ENCODE results near the gene A3GALT2. TPM values are rescaled to one million over a fixed set of nuclear protein-coding genes. Genes with fewer than 3 reads are reported as not detected.

Gene A3GALT2
- total RNA-seq, 4 donors from 2014 or later: 0.58 TPM; not detected in 3

DNA sequence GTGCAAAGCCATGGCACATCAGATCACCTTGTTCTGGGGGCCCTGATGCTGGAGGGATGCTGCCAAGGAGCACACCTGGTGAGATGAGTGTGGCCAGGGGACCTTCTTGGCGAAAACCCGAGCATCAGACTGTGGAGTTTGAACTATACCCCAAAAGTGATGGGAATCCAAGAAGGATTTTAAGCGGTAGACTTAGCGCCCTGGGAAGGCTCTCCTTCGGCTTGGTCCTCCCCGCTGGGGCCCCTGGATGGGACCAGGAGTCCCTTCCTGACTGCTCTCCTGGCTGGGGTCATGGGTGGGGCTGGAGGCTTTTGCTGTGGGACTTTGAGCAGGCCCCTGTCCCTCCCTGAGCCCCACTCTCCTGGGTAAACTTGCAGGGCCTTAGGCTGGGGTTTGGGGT, 54.1 kb downstream of the A3GALT2 start:
- no peak for DNase-seq
- H3K4me3 ChIP-seq: no peak overlapping the region
- H3K9me3 ChIP-seq: no peaks in the 10 kb centered on the region
- no peaks in the 10 kb centered on the region for H3K27me3 ChIP-seq
- no peak overlapping the region for H3K27ac ChIP-seq
- no peaks in the 10 kb centered on the region for H3K36me3 ChIP-seq
- no peaks in the 10 kb centered on the region for H3K4me1 ChIP-seq
- intact Hi-C loops (cut with DNase I; ENCODE audit: low total_unique reads): no loop called here
- TF ChIP-seq, protein P1, sequence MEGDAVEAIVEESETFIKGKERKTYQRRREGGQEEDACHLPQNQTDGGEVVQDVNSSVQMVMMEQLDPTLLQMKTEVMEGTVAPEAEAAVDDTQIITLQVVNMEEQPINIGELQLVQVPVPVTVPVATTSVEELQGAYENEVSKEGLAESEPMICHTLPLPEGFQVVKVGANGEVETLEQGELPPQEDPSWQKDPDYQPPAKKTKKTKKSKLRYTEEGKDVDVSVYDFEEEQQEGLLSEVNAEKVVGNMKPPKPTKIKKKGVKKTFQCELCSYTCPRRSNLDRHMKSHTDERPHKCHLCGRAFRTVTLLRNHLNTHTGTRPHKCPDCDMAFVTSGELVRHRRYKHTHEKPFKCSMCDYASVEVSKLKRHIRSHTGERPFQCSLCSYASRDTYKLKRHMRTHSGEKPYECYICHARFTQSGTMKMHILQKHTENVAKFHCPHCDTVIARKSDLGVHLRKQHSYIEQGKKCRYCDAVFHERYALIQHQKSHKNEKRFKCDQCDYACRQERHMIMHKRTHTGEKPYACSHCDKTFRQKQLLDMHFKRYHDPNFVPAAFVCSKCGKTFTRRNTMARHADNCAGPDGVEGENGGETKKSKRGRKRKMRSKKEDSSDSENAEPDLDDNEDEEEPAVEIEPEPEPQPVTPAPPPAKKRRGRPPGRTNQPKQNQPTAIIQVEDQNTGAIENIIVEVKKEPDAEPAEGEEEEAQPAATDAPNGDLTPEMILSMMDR (IDR thresholded peaks at IDR 0.05): no peak
- TF ChIP-seq POLR2A (IDR thresholded peaks at IDR 0.05): no peak

DNA sequence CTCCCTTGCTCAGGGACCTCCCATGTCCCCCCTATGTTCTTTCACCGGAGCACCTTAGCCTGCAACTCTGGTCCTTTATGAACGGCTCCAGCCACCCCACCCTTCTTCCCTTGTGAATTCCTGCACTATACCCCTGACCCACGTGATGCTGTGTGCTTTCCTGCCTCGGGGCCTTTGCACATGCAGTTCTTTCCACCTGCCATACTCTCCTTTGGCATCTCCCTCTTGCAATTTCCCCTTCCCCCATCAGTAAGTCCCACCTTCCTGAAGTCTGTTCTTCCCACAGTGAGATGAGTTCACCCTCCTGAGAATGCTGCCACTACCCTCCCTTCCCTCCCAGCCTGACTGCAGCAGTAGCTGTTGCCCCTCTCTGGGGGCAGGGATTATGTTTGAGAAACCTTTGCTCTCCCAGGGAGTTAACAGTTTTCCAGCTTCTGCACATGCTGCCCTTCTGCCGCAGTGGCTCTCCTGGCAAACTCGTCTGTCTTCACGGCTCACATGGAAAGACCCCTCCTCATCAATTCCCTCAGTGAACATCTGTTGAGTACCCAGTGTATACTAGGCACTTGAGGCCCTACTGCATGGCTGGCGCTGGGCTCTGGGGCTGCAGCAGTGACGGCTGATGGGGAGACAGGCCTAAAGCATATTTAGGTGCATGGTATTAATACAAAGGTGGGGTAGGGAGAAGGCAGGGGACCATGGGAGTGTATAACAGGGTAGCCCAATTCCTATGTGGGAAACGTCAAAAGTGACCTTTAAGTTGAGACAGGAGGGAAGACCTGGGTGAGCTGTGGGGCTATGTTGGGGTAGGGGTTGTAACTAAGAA, 54.9 kb downstream of the A3GALT2 start:
- intact Hi-C loops (cut with DNase I; ENCODE audit: low total_unique reads): no loop called here
- Histone ChIP-seq H3K27ac (no peak overlapping the region), H3K36me3 (no peaks in the 10 kb centered on the region), H3K4me1 (no peaks in the 10 kb centered on the region), H3K4me3 (no peak overlapping the region), H3K27me3 (no peaks in the 10 kb centered on the region), H3K9me3 (no peaks in the 10 kb centered on the region)
- TF ChIP-seq POLR2A (IDR thresholded peaks at IDR 0.05): no peak
- TF ChIP-seq, protein P1 (IDR thresholded peaks at IDR 0.05): no peak
- no peak for DNase-seq

DNA sequence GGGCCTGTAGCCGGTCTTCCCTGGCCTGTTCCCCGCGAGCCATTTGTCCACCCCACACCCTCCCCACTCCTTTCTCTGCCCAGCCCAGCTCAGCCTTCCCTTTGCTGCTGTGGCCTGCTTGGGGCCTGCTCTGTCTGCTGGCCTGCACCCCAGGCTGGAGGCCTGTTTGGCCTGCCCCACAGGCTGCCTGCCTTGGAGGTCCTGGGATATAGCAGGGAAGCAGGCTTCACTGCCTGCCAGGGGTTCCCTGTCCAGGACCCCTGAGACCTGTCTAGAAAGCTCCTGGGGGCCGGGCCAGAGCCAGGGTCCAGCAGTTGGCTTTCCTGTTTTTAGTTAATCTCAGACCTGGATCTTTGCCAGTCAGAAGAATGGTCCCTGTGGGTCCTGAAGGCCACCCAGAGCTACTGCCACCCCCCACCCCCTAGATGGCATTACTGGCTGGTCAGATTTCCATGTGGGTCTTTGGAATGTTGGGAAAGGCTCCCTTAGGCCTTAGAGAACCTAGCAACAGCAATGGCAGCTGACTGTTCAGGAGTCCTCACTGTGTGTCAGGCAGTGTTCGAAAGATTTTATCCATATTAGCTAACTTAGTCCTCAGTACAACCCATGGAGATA, 56.9 kb downstream of the A3GALT2 start:
- H3K4me1 ChIP-seq: peaks cover 0 to 3% of the 10 kb centered on the region in 2 donors
- intact Hi-C loops (cut with DNase I; ENCODE audit: low total_unique reads): no loop called here
- TF ChIP-seq POLR2A (IDR thresholded peaks at IDR 0.05): no peak
- TF ChIP-seq, protein P1 (IDR thresholded peaks at IDR 0.05): no peak
- H3K27ac ChIP-seq: no peak overlapping the region
- no peaks in the 10 kb centered on the region for H3K27me3 ChIP-seq
- no peaks in the 10 kb centered on the region for H3K9me3 ChIP-seq
- H3K4me3 ChIP-seq: no peak overlapping the region
- H3K36me3 ChIP-seq: no peaks in the 10 kb centered on the region
- DNase-seq: no peak

DNA sequence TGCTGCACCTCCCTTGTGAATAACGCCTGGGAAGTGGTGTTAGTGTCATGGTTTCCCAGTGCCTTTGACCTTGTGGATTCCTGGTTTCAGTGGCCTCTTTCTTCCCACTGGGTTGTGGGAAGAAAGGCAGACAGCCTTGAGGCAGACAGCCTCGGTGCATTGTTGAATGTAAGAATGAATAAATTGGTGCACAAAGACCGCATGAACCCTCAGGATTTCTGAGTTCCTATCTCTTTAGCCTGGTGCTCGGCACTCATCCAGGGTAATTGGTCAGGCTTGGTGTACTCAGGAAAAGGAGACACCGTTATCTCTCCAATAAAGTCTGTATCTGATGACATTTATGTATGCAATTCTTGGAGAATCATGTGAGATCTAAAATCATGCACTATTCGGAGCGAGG, 59.6 kb downstream of the A3GALT2 start:
- peaks cover 0 to 13% of the 10 kb centered on the region in 2 donors for H3K4me1 ChIP-seq
- intact Hi-C loops (cut with DNase I; ENCODE audit: low total_unique reads): no loop called here
- no peak overlapping the region for H3K27ac ChIP-seq

More for the DNA sequence above, 59.6 kb downstream of the A3GALT2 start:
- no peaks in the 10 kb centered on the region for H3K36me3 ChIP-seq
- no peak overlapping the region for H3K4me3 ChIP-seq
- TF ChIP-seq, protein P1 (IDR thresholded peaks at IDR 0.05): no peak
- TF ChIP-seq POLR2A (IDR thresholded peaks at IDR 0.05): no peak
- H3K27me3 ChIP-seq: no peaks in the 10 kb centered on the region
- H3K9me3 ChIP-seq: no peaks in the 10 kb centered on the region
- DNase-seq: no peak

All from uterus (tissue), 4 donors.